Measurements from ENCODE around the gene OSBPL3.

DNA sequence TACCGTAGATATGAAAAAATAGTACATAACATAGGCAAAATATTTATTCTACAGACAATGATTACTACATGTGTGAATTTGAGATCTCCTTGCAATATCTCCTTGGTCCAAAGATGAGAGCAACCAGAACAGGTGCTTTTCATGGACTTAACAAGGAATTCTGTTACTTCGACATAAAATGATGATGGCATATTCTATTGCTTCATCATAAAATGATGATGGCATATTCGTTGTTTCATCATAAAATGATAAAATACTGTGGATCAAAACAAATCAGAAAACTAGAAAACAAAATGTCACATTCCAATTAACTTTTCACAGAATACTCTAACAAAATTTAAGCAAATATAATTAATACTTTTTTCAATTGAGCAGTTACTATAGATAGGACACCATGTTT lies 4.8 kb downstream of the OSBPL3 start:
- no peak for TF ChIP-seq POLR2A (IDR thresholded peaks at IDR 0.05)
- TF ChIP-seq, protein P1, sequence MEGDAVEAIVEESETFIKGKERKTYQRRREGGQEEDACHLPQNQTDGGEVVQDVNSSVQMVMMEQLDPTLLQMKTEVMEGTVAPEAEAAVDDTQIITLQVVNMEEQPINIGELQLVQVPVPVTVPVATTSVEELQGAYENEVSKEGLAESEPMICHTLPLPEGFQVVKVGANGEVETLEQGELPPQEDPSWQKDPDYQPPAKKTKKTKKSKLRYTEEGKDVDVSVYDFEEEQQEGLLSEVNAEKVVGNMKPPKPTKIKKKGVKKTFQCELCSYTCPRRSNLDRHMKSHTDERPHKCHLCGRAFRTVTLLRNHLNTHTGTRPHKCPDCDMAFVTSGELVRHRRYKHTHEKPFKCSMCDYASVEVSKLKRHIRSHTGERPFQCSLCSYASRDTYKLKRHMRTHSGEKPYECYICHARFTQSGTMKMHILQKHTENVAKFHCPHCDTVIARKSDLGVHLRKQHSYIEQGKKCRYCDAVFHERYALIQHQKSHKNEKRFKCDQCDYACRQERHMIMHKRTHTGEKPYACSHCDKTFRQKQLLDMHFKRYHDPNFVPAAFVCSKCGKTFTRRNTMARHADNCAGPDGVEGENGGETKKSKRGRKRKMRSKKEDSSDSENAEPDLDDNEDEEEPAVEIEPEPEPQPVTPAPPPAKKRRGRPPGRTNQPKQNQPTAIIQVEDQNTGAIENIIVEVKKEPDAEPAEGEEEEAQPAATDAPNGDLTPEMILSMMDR (IDR thresholded peaks at IDR 0.05) = no peak

Measured in heart left ventricle (tissue), 13 donors.